ENCODE data around the gene RUNX1.

RUNX1 gene

GRCh38 chr21:34923202-34923601 lies 125.9 kb downstream of the RUNX1 start:
- DNase-seq, result no peak
- H3K27ac ChIP-seq (ENCODE audit: insufficient read depth, low read length, poor library complexity, severe bottlenecking), result no peak overlapping the region
- H3K4me3 ChIP-seq (ENCODE audit: insufficient read depth, low read depth, low read length, poor library complexity, severe bottlenecking), result no peak overlapping the region
- peaks cover 6% of the 10 kb centered on the region for H3K36me3 ChIP-seq (ENCODE audit: control insufficient read depth, insufficient read depth, low read length)
- no peaks in the 10 kb centered on the region for H3K9me3 ChIP-seq (ENCODE audit: control insufficient read depth, low read length)
- no peaks in the 10 kb centered on the region for H3K27me3 ChIP-seq (replicated peaks; ENCODE audit: control insufficient read depth, insufficient read depth, low read length, poor library complexity, severe bottlenecking)
- H3K4me1 ChIP-seq (ENCODE audit: control insufficient read depth, insufficient read depth, low read length, poor library complexity, severe bottlenecking), result no peaks in the 10 kb centered on the region

GRCh38 chr21:34922479-34922878 lies 126.6 kb downstream of the RUNX1 start:
- Histone ChIP-seq H3K36me3 (ENCODE audit: control insufficient read depth, insufficient read depth, low read length) (peaks cover 6% of the 10 kb centered on the region), H3K27ac (ENCODE audit: insufficient read depth, low read length, poor library complexity, severe bottlenecking) (no peak overlapping the region), H3K9me3 (ENCODE audit: control insufficient read depth, low read length) (no peaks in the 10 kb centered on the region), H3K27me3 (replicated peaks; ENCODE audit: control insufficient read depth, insufficient read depth, low read length, poor library complexity, severe bottlenecking) (no peaks in the 10 kb centered on the region), H3K4me3 (ENCODE audit: insufficient read depth, low read depth, low read length, poor library complexity, severe bottlenecking) (no peak overlapping the region), H3K4me1 (ENCODE audit: control insufficient read depth, insufficient read depth, low read length, poor library complexity, severe bottlenecking) (no peaks in the 10 kb centered on the region)
- DNase-seq, result no peak

GRCh38 chr21:34921151-34921550 lies 128.0 kb downstream of the RUNX1 start:
- no peaks in the 10 kb centered on the region for H3K27me3 ChIP-seq (replicated peaks; ENCODE audit: control insufficient read depth, insufficient read depth, low read length, poor library complexity, severe bottlenecking)
- no peaks in the 10 kb centered on the region for H3K4me1 ChIP-seq (ENCODE audit: control insufficient read depth, insufficient read depth, low read length, poor library complexity, severe bottlenecking)
- H3K27ac ChIP-seq (ENCODE audit: insufficient read depth, low read length, poor library complexity, severe bottlenecking), result no peak overlapping the region
- H3K36me3 ChIP-seq (ENCODE audit: control insufficient read depth, insufficient read depth, low read length), result peaks cover 8% of the 10 kb centered on the region
- no peak overlapping the region for H3K4me3 ChIP-seq (ENCODE audit: insufficient read depth, low read depth, low read length, poor library complexity, severe bottlenecking)
- DNase-seq, result no peak
- H3K9me3 ChIP-seq (ENCODE audit: control insufficient read depth, low read length), result no peaks in the 10 kb centered on the region

GRCh38 chr21:34919406-34919805 lies 129.7 kb downstream of the RUNX1 start:
- Histone ChIP-seq H3K27ac (ENCODE audit: insufficient read depth, low read length, poor library complexity, severe bottlenecking) (no peak overlapping the region), H3K27me3 (replicated peaks; ENCODE audit: control insufficient read depth, insufficient read depth, low read length, poor library complexity, severe bottlenecking) (no peaks in the 10 kb centered on the region), H3K4me3 (ENCODE audit: insufficient read depth, low read depth, low read length, poor library complexity, severe bottlenecking) (no peak overlapping the region), H3K4me1 (ENCODE audit: control insufficient read depth, insufficient read depth, low read length, poor library complexity, severe bottlenecking) (no peaks in the 10 kb centered on the region), H3K9me3 (ENCODE audit: control insufficient read depth, low read length) (no peaks in the 10 kb centered on the region), H3K36me3 (ENCODE audit: control insufficient read depth, insufficient read depth, low read length) (peaks cover 10% of the 10 kb centered on the region)
- no peak for DNase-seq

- H3K36me3 ChIP-seq (ENCODE audit: control insufficient read depth, insufficient read depth, low read length), result peaks cover 3% of the 10 kb centered on the region
- DNase-seq, result no peak
- no peaks in the 10 kb centered on the region for H3K27me3 ChIP-seq (replicated peaks; ENCODE audit: control insufficient read depth, insufficient read depth, low read length, poor library complexity, severe bottlenecking)
These were observed 132.7 kb downstream of the RUNX1 start for GRCh38 chr21:34916446-34916845.

GRCh38 chr21:34915364-34915841 lies 133.7 kb downstream of the RUNX1 start:
- no peaks in the 10 kb centered on the region for H3K27me3 ChIP-seq (replicated peaks; ENCODE audit: control insufficient read depth, insufficient read depth, low read length, poor library complexity, severe bottlenecking)
- no peak overlapping the region for H3K27ac ChIP-seq (ENCODE audit: insufficient read depth, low read length, poor library complexity, severe bottlenecking)
- H3K4me3 ChIP-seq (ENCODE audit: insufficient read depth, low read depth, low read length, poor library complexity, severe bottlenecking), result no peak overlapping the region
- peaks cover 6% of the 10 kb centered on the region for H3K36me3 ChIP-seq (ENCODE audit: control insufficient read depth, insufficient read depth, low read length)
- H3K4me1 ChIP-seq (ENCODE audit: control insufficient read depth, insufficient read depth, low read length, poor library complexity, severe bottlenecking), result no peaks in the 10 kb centered on the region
- H3K9me3 ChIP-seq (ENCODE audit: control insufficient read depth, low read length), result no peaks in the 10 kb centered on the region
- no peak for DNase-seq

More at GRCh38 chr21:34916446-34916845, 132.7 kb downstream of the RUNX1 start:
- no peaks in the 10 kb centered on the region for H3K9me3 ChIP-seq (ENCODE audit: control insufficient read depth, low read length)
- no peak overlapping the region for H3K27ac ChIP-seq (ENCODE audit: insufficient read depth, low read length, poor library complexity, severe bottlenecking)
- no peaks in the 10 kb centered on the region for H3K4me1 ChIP-seq (ENCODE audit: control insufficient read depth, insufficient read depth, low read length, poor library complexity, severe bottlenecking)
- H3K4me3 ChIP-seq (ENCODE audit: insufficient read depth, low read depth, low read length, poor library complexity, severe bottlenecking), result no peak overlapping the region

- H3K27me3 ChIP-seq (replicated peaks; ENCODE audit: control insufficient read depth, insufficient read depth, low read length, poor library complexity, severe bottlenecking), result no peaks in the 10 kb centered on the region
- DNase-seq, result no peak
- no peak overlapping the region for H3K4me3 ChIP-seq (ENCODE audit: insufficient read depth, low read depth, low read length, poor library complexity, severe bottlenecking)
- H3K4me1 ChIP-seq (ENCODE audit: control insufficient read depth, insufficient read depth, low read length, poor library complexity, severe bottlenecking), result peaks cover 6% of the 10 kb centered on the region
- H3K36me3 ChIP-seq (ENCODE audit: control insufficient read depth, insufficient read depth, low read length), result peaks cover 6% of the 10 kb centered on the region
- H3K27ac ChIP-seq (ENCODE audit: insufficient read depth, low read length, poor library complexity, severe bottlenecking), result no peak overlapping the region
- H3K9me3 ChIP-seq (ENCODE audit: control insufficient read depth, low read length), result no peaks in the 10 kb centered on the region
These were observed 134.9 kb downstream of the RUNX1 start for GRCh38 chr21:34914239-34914638.

GRCh38 chr21:34913811-34914210 lies 135.3 kb downstream of the RUNX1 start:
- no peaks in the 10 kb centered on the region for H3K27me3 ChIP-seq (replicated peaks; ENCODE audit: control insufficient read depth, insufficient read depth, low read length, poor library complexity, severe bottlenecking)
- H3K27ac ChIP-seq (ENCODE audit: insufficient read depth, low read length, poor library complexity, severe bottlenecking), result no peak overlapping the region
- H3K4me3 ChIP-seq (ENCODE audit: insufficient read depth, low read depth, low read length, poor library complexity, severe bottlenecking), result no peak overlapping the region
- peaks cover 6% of the 10 kb centered on the region for H3K36me3 ChIP-seq (ENCODE audit: control insufficient read depth, insufficient read depth, low read length)
- H3K4me1 ChIP-seq (ENCODE audit: control insufficient read depth, insufficient read depth, low read length, poor library complexity, severe bottlenecking), result peaks cover 6% of the 10 kb centered on the region
- DNase-seq, result no peak
- H3K9me3 ChIP-seq (ENCODE audit: control insufficient read depth, low read length), result no peaks in the 10 kb centered on the region

- no peak for DNase-seq
- Histone ChIP-seq H3K27ac (ENCODE audit: insufficient read depth, low read length, poor library complexity, severe bottlenecking) (no peak overlapping the region), H3K9me3 (ENCODE audit: control insufficient read depth, low read length) (no peaks in the 10 kb centered on the region), H3K4me1 (ENCODE audit: control insufficient read depth, insufficient read depth, low read length, poor library complexity, severe bottlenecking) (peaks cover 6% of the 10 kb centered on the region), H3K27me3 (replicated peaks; ENCODE audit: control insufficient read depth, insufficient read depth, low read length, poor library complexity, severe bottlenecking) (no peaks in the 10 kb centered on the region), H3K4me3 (ENCODE audit: insufficient read depth, low read depth, low read length, poor library complexity, severe bottlenecking) (no peak overlapping the region), H3K36me3 (ENCODE audit: control insufficient read depth, insufficient read depth, low read length) (peaks cover 6% of the 10 kb centered on the region)
These were observed 136.8 kb downstream of the RUNX1 start for GRCh38 chr21:34912022-34912945.

- Histone ChIP-seq H3K27me3 (replicated peaks; ENCODE audit: control insufficient read depth, insufficient read depth, low read length, poor library complexity, severe bottlenecking) (no peaks in the 10 kb centered on the region), H3K36me3 (ENCODE audit: control insufficient read depth, insufficient read depth, low read length) (peaks cover 6% of the 10 kb centered on the region), H3K4me1 (ENCODE audit: control insufficient read depth, insufficient read depth, low read length, poor library complexity, severe bottlenecking) (peaks cover 6% of the 10 kb centered on the region), H3K27ac (ENCODE audit: insufficient read depth, low read length, poor library complexity, severe bottlenecking) (no peak overlapping the region), H3K9me3 (ENCODE audit: control insufficient read depth, low read length) (no peaks in the 10 kb centered on the region), H3K4me3 (ENCODE audit: insufficient read depth, low read depth, low read length, poor library complexity, severe bottlenecking) (no peak overlapping the region)
- DNase-seq, result no peak
These were observed 137.7 kb downstream of the RUNX1 start for GRCh38 chr21:34911360-34911759.
